Suprapubic skin (tissue), 4 donors: ENCODE measurements around the gene CRYM.

ENCODE experiments used
- EP300 ChIP-seq: sonication (generic); formaldehyde crosslinking; IDR thresholded peaks from one replicate; pipeline ENCODE4 v1.6.1; 2017; ENCODE audit warnings: antibody characterized with exemption
- POLR2A ChIP-seq, 2 donors: fragments of 450-650 bp; IDR thresholded peaks; one replicate each; pipeline ENCODE4 v1.6.1; 2017; ENCODE audit warnings: antibody characterized with exemption in 2 of 2, mild to moderate bottlenecking in 2 of 2, moderate library complexity in 2 of 2
- POLR2AphosphoS5 ChIP-seq, 3 donors: sonication (generic); formaldehyde crosslinking; IDR thresholded peaks; one replicate each; pipeline ENCODE4 v1.6.1; 2017; ENCODE audit warnings: antibody characterized with exemption in 3 of 3
- TF ChIP-seq, protein P1 (sequence below), 2 donors: fragments of 200-600 bp in 1 of 2; fragments of 450-650 bp in 1 of 2; sonication (generic) in 1 of 2; IDR thresholded peaks; one replicate each; pipeline ENCODE4 v1.5.1; 2016 to 2019; ENCODE audit warnings: antibody characterized with exemption in 2 of 2, mild to moderate bottlenecking in 1 of 2, moderate library complexity in 1 of 2

DNA sequence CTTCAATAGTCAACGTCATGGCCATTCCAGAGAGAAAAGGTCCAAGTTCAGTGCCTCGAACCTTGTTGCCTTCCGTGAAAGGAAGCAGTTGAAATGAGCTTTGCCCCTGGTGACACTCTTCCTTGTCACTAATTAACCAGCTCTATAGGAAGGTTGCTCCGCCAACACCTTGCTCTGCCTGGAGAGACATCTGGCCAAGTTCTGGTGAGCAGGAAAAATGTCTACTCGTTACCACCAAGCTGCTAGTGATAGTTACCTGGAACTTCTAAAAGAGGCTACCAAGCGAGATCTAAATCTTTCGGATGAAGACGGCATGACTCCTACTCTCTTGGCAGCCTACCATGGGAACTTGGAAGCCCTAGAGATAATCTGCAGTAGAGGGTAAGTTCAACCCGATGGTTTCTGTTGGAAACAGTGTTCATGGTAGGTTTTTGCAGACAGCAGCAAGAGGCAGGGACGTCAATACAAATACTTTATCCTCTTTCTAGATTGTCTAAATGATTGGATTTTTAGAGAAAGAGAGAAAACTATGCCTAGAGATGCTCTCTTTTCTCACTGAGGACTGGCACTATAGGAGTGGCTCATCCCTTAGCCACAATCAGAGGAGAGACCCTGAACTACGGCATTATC, 44.5 kb downstream of the CRYM start, which contains the start of gene ANKS4B:
- TF ChIP-seq, protein P1, sequence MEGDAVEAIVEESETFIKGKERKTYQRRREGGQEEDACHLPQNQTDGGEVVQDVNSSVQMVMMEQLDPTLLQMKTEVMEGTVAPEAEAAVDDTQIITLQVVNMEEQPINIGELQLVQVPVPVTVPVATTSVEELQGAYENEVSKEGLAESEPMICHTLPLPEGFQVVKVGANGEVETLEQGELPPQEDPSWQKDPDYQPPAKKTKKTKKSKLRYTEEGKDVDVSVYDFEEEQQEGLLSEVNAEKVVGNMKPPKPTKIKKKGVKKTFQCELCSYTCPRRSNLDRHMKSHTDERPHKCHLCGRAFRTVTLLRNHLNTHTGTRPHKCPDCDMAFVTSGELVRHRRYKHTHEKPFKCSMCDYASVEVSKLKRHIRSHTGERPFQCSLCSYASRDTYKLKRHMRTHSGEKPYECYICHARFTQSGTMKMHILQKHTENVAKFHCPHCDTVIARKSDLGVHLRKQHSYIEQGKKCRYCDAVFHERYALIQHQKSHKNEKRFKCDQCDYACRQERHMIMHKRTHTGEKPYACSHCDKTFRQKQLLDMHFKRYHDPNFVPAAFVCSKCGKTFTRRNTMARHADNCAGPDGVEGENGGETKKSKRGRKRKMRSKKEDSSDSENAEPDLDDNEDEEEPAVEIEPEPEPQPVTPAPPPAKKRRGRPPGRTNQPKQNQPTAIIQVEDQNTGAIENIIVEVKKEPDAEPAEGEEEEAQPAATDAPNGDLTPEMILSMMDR (IDR thresholded peaks at IDR 0.05): no peak
- TF ChIP-seq EP300 (no peak), POLR2AphosphoS5 (IDR thresholded peaks at IDR 0.05) (no peak), POLR2A (IDR thresholded peaks at IDR 0.05) (no peak)
